HG02885 (cell line): Measurements from ENCODE around the gene CSRP3.

Experiments
- ATAC-seq: cut with Tn5 transposase; IDR thresholded peaks from one replicate; pipeline ENCODE4 v1.9.1; 2021; ENCODE audit warnings: mild to moderate bottlenecking; ENCODE audit not compliant: unreplicated experiment, poor library complexity

CSRP3 gene

DNA sequence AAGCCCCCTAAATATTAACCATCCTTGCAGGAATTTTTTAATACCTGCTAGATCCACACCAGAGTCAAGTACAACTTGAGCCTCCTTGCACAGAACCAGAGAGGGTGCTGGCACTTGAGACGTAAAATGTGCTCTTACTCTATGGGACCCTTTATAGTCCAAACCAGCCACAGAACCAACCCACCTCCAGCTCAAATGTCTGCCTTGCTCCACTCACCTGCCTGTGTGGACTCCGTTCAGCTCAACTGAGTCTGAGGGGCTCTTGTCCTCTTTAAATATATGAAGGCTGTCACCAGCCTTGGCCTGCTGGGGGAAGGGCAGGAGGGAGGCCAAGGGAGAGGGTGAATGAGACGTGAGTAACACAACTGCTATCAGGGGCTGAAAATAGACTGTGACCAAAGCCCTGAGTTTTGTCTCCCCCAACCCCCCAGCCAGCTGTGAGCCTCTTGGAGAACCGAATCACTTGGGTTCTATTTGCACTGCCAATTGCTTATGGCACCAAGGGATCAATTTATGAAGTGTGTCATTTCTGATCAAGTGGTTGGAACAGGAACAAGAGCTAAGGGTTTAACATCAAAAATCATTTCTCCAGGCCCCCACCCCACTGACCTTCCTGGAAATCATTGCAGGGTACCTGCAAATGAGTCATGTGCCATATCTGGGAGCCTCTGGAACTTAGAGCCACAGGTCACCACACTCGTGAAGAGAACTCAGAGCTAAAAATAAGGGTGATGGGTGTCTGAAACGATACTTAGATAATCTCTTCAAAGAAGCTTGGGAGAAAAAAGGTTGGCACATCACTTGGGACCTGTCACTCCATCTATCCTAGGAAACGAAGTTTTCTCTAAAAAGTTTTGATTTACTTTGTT is at the start of gene CSRP3:
CSRP3 (minus strand) TSS at position 247 of the 869 bp plus-strand sequence. CDS start 9,535 bp downstream, outside the sequence.
- no peak for ATAC-seq

DNA sequence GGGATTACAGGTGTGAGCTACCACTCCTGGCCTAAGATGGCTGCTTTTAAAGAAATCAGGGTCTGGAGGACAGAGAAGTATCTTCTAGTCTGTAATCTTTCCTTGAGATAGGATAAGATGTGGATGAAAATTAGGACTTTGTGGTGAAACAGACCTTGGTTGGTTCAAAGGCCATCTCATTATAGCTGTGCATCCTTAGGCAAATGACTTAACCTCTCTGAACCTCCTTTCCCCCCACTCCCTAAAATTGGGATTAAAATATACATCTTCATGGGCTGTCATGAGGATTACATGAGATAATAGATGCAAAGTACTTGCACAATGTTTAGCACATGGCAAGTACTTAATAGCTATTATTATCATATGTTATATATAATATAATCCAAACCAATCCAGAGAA is 49.8 kb upstream of the CSRP3 start:
- no peak for ATAC-seq

DNA sequence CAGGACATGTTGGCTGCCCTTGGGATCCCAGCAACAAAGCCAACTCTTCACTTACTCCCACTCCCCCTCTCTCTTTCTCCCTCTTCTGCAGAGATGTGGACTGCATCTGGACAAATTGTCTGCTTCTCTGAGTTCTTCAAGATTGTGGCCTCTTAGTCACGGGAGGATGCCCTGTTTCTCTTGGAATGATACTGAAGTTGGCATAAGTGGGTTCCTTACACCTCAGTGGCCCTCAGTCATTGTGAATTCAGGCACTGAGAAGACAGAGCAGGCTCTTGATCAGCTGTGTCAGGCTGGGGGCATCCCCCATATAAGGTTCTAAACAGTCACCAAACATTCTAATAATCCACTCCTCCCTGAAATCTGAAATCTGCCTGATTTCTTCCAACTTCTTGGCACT is 45.0 kb upstream of the CSRP3 start:
- ATAC-seq: no peak

DNA sequence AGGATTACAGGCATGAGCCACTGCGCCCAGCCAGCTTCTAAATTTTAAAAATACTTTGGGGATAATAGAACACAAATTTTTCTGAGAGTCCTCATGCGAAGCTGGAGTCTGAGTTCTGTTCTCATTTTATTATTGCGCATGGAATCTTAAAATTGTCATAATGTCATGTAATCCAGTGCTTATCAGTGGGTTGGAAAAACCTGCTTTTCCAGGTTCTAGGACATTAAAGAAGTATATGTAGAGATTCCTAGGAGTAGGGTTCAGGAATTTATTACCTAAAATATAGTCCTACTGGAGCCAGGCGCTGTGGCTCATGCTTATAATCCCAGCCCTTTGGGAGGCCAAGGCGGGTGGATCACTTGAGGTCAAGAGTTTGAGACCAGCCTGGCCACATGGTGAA is 43.6 kb upstream of the CSRP3 start:
- no peak for ATAC-seq

DNA sequence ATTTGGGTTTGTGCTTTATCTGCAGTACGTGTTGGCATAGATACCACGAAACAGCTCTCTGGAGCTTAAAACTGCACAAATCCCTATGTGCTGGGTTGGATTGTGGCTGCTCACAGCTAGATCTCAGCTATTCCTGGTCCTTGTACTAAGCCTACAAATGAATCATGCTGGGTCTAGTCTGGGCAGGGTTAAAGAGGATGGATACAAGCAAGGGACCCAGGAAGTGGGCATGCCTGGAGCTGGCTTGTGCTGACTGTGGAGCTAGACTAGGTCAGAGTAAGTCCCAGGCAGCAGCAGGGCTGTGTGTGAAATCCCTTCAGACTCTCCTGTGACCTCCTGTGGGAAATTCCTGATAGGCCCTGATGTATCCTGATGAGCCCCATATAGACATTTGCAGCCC is 42.8 kb upstream of the CSRP3 start:
- no peak for ATAC-seq

DNA sequence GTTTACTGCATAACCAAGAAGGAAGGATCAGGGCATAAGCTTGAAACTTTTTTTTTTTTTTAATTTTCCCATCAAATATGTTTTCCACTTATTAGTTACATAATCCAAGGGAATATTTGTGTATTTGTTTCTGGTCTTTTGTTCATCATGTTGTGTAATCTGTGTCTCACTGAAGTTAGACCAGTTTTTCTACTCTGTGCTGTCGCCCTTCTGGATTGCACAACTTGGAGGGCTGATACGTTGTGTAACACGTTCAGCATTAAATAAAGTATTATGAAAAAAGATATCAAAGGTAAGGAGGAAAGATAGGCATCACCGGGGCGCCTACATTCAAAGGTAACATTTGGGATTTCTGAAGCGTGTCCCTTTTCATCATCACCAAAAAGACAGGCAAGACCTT is 42.3 kb upstream of the CSRP3 start:
- no peak for ATAC-seq

DNA sequence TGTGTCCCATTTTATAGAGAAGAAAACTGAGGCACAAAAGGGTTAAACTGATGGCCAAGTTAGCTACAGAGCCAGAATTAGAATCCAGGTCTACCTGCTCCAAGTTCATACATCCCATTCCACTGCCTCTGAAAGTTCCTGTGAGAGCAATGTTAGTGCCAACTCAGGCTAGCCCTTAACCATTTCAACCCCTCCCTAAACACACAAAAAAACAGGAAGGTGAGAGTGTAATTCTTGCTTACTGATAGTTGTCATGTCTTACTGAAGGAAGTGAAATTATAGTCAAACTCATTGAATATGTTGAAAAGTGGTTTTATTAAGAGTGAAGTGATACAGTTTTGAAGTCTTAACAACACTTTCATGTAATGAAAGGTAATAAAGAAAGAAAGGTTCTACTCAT is 41.8 kb upstream of the CSRP3 start:
- no peak for ATAC-seq

DNA sequence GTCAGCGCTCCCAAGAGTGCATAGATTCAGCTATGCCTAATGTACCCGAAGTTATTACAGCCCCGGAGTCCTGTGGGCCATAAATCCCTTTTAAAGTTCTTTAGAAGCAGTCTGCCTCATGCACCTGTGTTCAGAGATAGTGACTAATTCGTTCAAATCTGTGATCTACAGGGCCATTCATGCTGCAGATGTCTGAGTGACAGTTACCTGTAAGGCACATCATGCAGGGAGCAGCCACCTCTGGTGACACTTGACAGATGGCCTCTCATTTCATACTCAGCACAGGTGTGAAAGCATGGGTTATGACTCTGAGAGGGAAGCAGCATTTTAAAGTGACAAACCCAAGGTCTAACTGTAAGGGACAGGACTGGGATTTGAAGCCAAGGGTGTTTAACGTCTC is 41.4 kb upstream of the CSRP3 start:
- no peak for ATAC-seq

DNA sequence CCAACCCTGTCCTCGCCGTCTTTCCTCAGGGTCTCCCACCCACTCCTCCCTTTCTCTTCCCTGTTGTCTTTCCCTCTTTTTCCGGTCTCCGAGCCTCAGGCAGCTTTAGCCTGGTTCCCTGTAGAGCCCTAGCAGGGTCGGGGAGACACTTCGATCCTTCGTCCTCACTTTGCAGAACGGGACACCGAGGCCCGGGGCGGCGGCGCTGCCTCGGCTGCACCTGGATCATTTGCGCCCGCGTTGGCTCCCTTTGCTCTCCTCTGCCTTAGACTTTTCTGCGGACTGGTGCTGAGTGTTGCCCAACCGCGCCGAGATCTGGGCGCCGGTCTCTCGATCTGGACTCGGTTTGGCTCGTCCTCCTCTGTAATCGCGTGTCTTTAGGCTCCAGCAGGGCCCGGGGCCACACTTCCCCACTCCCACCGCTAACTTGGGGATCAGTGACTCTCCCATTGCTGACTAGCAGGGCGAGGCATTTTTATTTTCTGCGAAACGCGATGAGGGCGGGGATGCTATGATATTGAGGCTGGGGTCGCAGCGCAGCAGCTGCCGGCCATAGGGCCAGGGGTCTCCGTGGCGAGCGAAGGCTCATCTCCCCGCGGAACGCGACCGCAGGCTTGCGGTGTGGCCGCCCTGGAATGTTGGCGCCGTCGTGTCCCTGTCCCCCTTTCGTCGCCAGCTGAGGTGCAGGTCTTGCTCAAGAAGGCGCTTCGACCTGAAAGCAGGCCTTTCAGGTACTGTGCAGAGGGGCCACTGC is 40.6 kb upstream of the CSRP3 start:
- ATAC-seq: no peak

DNA sequence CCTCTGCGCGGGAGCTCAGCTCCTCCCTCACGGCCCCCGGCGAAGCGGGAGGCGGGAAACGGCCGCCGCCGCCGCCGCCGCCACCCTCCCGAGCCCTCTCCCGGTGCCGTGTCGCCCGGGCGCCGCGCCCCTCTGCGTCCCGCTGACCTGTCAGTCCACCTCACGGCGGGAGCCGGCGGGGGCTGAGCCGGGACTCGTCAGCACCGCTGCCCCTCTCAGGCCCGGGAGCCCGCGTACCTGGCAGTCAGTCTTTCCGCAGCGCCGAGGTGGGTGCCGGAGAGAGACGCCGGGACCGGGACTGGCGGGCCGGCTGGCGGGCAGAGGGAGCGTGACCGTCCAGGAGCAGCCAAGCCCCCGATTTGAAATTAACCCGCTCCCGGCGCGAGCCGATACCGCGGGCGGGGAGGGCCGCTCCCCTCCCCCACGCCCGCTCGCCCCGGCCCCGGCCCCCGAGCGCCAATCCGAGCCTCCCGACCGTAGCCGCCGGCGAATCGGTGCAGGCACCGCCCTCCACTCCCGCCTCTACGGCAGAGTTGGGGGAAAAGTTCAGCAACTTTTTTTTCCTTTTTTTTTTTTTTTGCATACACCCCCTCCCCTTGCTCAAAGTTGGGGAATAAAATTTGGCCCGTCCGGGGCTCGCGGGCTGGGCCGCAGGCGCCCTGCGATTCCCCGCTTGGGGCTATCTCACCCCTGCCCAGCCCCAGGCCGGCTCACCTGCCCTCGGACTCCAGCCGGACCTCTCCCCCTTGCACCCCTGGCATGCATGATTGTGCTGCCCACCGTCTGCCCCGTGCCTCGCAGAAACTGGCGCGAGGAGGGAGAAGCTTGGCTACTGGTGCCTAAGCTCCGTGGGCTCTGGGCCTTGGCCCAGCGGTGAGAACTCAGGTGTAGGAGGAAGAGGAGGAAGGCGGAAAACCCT is 39.7 kb upstream of the CSRP3 start:
- ATAC-seq: peak; percentile 37

DNA sequence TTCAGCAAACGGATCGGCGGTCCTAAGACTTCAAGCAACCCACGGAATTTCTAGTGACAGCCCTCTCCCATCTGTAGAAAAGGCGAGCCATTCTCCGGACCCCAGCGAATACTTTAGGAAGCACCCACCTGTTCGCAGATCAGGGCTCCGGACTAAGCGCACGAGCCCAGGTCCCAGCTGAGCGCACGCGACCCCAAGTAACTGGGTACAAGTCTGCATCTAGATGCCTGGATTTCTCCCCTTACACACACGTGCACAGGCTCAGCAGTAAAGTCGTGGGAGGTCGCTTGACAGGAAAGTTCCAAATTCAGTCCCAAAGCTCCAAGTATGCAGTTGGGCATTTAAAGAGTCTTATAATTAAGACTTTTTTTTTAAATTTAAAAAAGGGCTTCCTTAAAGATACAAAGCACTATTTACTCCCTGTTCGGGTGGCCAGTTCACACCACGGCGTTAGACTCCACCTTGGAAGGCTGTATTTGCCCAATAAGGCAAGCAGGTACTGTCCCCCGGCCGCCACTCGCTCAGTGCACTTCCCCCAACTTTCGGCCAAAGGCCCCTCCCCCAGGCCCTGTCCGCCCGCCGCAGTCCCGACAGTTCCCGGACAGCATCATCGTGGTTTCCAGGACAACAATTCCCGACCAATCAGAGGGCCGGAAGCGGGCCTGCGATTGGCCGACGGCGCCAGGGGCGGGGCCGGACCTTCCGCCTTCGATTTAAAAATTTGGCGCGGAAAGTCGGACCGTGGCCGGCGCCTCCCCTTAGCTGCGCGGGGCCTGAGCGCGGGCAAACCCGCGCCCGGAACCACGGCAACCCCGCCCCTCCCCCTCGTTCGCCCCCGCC is 38.9 kb upstream of the CSRP3 start, which contains the start of gene E2F8:
E2F8 (minus strand) TSS at position 526 of the 840 bp plus-strand sequence. CDS start 824 bp downstream, outside the sequence.
- peak; percentile 89 for ATAC-seq

DNA sequence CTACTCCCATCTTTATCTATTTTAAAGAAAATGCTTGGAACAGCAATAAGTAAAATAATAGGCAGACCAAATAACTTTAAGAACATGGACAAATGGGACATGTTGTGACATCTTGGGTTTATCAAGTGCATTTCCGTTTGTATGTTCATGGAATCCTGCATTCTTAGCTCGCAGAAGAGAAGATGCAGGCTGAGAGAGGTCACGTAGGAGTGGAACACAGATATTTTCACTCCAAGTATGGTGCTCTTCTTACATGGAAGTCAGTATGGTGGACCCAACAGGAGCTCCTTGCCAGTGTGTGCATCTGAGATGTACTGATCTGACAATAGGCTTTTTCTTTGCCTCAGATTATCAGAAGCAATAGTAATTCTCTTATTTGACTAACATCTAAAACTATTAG is 37.3 kb upstream of the CSRP3 start:
- ATAC-seq: no peak

DNA sequence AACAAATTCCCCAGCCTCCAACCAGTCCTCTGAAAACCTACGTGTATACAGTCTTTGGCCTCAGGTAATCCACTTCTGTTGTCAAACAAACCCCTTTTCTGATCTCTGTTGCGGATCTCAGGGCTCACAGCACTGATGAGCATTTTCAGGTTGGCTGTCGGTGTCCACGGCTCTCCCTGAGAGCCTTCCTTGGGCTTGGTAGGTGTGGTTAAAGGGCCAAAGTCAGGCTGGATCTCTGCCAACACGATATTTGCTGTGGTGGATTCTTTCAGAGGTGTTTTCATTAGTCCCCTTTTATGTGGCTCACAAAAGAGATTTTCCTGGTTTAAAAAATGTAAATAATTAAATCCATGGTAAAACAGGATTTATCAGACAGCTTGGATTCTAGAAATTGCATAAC is 36.0 kb upstream of the CSRP3 start:
- no peak for ATAC-seq

DNA sequence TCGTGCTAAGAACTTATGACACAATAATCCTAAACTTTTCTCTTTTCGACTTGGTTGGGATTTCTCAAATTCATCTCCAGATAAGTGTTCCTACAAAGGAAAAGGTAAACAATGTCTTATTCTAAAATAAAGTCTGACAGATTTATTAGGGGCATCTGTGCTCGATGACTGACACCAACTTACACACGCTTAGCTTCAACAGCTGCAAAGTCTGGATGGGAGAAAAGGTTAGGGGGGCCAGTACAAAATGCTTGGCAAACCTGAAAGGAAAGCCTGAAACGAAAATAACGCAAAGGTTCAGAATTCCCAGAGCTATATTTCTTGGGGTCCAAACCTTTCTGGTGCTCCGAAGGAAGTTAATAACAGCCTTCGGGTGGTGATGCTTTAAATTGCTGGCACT is 35.6 kb upstream of the CSRP3 start:
- ATAC-seq: no peak

DNA sequence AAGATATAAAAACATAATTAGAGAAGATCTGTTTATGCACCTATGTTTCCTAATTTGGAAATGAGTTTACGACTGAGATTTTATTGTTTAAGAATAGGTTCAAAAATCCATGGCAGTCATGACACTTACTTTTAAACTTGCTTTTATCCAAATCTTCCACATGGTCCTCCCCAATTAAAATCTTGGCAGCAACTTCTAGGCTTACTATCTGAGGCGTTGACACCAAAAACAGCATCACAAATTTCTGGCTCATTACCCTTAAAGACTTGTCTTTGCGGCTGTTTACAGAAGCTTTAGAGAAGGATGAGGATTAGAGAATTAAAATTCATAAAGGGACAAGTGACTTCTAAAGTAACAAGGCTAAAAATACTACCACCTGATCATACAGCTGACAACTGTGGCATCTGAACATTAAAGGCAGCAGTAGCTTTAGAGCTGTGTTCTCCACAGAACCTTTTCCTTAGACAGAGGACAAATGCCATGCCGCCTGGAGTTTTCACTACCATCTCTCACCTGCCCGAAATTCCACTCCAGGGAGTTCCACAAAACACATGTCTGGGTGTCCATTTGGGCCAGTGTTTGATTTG is 32.5 kb upstream of the CSRP3 start:
- ATAC-seq: no peak

DNA sequence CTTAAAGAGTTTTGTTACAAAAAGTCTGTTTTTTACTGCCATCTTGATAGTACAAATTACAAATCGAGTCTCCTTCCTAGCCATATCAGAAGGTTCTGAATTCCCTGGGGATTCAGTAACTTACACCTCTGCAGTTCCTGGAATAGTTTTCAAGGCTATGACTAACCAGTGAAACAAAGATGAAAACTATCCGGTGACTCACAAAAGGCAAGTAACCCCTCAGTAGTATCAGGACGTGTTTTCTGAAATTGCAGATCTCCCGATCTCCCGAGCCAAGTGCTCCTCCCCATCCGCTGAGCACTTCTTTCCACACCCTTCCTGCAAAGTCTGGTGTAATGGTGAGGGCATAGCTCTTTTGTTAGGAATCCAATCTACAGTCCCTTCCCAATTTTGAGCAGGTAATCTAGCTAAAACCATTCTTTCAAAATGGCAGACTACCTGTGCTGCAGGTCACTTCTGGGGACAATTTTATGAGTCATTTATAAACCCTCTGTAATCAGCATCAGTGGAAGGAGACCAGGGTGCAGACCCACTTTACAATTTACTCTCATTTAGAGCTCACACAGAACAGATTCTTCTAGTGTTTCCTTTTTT is 31.2 kb upstream of the CSRP3 start:
- ATAC-seq: no peak

DNA sequence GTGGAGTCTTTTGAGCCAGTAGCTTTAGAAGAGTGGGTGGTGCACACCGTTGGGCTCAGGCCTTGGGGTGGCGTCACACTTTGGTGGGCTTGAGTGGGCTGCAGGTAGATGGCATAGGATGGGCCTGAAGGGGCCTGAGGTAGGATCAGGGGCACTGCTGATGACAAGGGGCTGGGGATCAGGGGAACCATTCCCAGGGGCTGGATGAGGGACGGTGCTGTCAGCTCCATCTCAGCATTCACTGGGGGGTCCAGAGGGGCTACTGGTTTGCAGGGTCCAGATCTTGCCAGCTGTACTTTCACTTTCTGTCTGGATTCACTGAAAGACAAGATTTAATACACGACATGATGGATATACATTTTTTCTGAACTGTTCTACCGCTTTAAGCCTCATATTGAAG is 27.9 kb upstream of the CSRP3 start:
- ATAC-seq: no peak

DNA sequence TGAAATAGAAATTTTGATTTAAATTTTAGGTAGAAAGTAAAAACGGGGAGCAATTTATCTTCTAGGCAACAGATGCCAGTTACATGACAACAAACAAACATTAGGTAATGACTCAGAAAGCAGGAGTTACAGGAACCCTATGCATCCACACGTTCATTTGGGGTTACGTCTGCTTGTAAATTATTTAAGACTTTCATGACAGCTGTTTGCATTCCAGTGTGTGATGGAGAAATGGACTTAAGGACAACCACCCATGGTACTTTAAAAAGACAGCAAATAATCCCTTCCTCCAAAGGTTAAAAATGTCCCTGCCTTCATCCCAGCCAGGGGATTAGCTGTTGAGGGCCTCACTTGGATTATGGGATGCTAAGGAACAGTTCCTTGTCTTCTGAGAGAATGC is 27.2 kb upstream of the CSRP3 start:
- no peak for ATAC-seq
